Measurements from ENCODE around the gene CINP.
"Not testable (repeated sequence)": the region's sequence is repeated elsewhere in the genome, so short reads cannot be mapped to it uniquely, and the experiment has no call there.

Gene CINP

DNA sequence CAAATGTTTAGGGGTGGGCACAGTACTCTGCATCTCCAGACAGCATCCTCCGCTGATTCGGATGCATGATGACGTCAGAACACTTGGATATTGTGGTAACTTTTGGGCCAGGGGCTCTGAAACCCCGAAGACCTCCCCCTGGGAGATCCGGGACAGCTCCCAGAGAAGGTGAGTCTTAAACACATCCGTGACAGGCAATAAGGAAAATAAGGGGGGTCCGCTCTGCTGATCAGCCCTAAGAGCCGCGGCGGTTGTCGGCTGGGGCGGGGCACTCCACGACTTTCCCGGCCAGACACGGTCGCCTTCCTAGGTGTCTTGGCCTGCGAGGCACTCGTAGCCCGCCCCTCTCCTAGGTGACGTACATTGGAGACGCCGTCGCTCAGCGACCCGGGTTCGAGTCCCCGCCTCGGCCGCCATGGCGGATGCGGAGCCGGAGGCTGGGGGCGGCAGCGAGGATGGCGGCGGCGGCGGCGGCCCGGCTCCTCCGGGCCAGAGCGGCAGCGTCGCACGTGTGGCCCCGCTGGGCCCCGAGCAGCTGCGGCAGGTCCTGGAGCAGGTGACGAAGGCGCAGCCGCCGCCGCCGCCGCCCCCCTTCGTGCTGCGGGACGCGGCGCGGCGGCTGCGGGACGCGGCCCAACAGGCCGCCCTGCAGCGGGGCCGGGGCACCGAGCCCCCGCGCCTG is 43.2 kb downstream of the CINP start, which contains the start of gene ZNF839:
ZNF839 (plus strand) TSS at position 396 of the 682 bp plus-strand sequence; CDS start at position 416, 20 bp downstream.
- peak; percentile 90 for DNase-seq

DNA sequence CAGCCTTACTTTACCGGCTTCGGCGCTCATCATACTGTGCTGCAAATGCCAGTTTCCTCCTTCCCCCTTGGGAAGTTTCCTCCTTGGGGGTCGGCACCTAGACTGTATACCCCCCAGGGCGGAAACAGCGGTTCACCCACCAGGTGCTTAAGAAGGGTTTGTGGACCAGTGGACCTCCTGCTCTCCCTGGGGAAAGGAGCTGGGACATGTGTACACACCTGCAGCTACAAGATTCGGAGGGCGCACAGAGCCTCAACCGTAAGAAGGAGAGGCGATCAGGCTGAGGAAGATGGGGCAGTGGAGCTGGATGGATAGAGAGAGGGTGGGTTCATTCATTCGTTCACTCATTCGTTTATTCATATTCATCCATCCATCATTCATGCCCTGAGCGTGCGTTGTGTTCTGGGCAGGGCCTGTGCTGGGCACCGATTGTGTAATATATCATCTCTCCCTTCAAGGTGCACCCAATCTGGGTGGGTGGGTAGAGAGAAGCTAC is 43.9 kb downstream of the CINP start:
- DNase-seq: no peak

- no peak for DNase-seq
Observed at GRCh38 chr14:102317564-102318248, 45.0 kb downstream of the CINP start.

GRCh38 chr14:102316743-102317563 is 45.7 kb downstream of the CINP start:
- peak; percentile 78 for DNase-seq

- DNase-seq: no peak
Observed at GRCh38 chr14:102316338-102316742, 46.4 kb downstream of the CINP start.

DNA sequence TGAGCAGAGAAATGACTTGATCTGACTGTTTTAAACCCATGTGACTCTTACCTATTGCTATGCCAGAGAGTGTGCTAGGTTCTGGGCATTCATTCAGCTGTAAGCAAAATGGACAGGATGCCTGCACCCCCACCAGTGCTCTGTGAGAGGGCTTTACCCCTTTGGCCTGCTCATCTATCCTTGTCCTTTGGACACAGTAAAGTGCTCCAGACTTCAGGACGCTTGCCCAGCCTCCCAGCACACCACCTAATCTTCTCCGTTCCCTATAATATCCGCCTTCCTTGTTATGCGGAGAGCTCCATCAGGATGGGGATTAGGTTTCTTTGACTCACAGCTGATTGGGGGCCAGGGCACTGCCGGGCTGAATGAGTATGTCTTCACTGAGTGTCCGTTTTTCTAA is 47.6 kb downstream of the CINP start:
- DNase-seq: no peak

DNA sequence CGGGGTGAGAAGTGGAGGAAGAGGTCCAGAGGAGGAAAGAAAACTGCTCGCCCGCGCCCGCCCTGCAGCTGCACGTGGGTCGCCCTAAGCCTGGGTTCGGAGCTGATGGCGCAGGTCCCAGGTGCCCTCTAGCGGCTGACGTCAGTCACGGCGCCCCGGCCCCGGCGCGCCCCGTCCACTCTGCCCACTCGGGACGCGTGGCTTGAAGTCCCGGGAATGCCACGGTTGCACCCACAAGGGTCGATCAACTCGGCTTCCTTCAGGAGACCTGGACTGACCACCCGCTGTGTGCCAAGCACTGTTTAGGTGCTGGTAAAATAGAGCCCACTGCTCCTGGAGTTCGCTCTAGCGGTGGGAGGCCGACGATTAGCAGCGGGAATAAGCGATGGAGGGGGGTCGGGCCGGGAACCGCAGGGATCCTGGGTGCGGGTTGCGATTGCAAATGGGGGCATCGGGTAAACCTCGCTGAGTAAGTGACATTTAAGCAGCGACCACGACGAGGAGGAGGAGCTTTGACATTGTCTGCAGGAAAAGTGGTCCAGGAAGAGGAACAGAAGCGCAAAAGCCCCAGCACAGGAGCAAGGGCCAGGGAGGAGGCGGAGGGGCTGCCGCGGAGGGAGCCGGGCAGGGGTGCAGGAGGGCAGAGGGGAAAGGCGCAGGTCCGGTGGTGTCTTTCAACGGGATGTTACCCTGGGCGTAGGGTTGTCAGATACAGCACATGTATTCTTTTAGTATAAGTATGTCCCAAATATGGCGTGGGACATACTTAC is 48.3 kb downstream of the CINP start:
- peak; percentile 78 for DNase-seq

DNA sequence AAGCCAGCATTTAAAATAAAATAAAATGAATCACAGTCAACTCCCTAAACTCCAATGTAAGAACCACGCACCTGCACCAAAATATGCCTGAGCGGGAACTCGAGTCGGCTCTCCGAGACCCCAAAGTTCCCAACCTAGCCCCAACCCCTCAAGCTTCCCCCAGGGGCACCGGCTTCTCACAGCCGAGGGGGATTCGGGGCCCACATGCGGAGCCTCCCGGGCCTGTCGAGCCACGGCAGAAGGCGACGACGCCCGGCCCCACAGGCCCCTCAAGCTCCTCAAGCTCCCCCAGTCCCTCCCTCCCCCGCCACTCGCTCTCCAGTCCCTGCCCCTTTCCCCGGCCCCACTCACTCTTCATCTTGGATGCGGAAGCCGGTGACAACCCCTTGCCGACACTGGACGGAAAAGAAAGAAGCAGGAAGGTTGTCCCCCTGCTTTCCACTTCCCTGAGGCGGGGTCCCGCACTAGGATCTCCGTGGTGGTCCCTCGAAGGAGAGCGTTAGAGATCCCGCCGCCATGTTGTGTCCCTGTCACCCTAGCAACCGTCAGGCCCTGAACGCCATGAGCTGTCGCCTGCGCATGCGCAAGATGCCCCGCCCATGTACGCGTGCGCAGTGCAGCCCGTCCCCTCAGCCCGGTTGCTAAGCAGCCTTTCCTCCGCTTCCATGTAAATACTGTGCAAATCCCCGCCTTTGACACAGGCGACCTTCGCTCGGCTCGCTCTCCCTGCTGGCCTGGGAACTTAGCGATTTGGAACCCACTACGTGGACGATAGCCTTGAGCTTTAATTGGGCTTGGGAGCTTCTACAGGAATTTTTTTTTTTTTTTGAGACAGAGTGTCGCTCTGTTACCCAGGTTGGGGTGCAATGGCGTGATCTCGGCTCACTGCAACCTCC is 57.8 kb downstream of the CINP start, which contains the start of gene MOK:
MOK (minus strand) TSS at position 554 of the 896 bp plus-strand sequence; CDS start at position 358, 196 bp downstream.
- peak; percentile 87 for DNase-seq

DNA sequence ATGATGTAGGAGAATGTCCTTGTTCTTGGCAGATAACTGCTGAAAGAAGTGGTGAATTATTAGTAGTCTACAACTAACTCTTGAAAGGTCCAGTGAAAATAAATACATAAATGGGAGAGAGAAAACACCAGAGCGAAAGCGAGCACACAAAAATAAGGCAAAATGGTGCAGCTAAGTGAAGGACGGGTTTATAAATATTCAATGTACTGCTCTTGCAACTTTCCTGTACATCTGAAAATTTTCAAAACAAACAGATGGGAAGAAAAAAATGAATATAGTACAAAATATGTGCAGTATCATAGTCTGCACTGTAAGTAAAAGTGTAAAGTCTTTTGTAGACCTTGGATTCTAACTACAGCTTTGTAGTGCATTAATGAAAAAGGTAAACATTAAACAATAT is 59.0 kb downstream of the CINP start:
- DNase-seq: no peak

DNA sequence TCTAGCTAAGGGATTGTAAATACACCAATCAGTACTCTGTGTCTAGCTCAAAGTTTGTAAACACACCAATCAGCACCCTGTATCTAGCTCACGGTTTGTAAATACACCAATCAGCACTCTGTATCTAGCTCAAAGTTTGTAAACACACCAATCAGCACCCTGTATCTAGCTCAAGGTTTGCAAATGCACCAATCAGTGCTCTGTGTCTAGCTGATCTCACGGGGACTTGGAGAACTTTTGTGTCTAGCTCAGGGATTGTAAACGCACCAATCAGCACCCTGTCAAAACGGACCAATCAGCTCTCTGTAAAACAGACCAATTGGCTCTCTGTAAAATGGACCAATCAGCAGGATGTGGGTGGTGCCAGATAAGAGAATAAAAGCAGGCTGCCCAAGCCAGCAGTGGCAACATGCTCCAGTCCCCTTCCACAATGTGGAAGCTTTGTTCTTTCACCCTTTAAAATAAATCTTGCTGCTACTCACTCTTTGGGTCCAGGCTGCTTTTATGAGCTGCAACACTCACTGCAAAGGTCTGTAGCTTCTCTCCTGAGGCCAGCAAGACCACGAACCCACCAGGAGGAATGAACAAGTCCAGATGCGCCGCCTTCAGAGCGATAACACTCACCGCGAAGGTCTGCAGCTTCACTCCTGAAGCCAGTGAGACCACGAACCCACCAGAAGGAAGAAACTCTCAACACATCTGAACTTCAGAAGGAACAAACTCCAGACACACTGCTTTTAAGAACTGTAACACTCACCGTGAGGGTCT is 64.2 kb downstream of the CINP start:
- DNase-seq: not testable (repeated sequence)

All from 8988T (cell line).